ENCODE data around the gene STAB1.
A peak's percentile ranks its signal among the peaks of the same experiment; 100 is the strongest.

Gene STAB1

DNA sequence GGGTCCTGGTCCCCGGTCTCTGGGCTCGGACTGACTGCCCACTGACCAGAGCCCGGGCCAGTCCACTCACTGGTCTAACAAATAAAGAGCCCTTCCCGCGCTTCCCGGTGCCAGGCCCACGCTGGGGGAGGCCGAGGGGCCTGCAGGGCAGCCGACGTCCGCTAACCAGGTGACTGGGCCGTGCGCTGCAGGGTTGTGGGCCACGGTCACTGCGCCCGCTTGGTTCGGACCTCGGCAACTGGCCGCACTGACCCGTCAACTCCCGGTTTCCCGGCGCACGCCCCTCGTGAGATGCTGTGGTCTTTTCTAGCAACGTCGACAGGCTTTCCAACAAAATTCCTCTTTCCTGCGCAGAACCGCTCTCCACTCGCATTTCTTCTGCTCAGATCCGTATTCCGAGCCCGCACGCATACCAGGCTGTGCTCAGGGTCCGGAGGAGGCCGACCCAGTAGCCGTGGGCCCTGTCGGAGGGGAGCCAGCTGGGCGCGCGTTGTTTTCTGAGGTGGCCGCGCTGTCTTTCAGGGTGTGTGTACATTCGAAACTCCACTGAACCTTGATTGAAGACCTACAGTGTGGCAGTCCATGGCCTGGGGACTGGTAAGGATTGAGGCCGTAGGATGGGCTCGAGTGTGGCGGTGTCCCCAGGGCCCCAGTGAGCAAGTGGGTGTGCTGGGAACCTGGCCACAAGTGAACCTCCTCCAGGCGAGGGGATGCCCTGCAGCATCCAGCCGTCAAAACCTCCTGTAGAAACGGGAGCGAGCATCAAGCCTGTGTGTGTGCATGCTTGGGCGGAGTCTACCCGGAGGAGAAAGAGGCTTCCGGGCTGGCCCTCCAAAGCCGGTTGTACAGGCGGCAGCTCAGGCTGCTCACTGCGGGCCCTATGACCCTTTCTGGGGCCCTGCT lies 39.4 kb downstream of the STAB1 start:
- DNase-seq (ENCODE audit: low spot score) = no peak

DNA sequence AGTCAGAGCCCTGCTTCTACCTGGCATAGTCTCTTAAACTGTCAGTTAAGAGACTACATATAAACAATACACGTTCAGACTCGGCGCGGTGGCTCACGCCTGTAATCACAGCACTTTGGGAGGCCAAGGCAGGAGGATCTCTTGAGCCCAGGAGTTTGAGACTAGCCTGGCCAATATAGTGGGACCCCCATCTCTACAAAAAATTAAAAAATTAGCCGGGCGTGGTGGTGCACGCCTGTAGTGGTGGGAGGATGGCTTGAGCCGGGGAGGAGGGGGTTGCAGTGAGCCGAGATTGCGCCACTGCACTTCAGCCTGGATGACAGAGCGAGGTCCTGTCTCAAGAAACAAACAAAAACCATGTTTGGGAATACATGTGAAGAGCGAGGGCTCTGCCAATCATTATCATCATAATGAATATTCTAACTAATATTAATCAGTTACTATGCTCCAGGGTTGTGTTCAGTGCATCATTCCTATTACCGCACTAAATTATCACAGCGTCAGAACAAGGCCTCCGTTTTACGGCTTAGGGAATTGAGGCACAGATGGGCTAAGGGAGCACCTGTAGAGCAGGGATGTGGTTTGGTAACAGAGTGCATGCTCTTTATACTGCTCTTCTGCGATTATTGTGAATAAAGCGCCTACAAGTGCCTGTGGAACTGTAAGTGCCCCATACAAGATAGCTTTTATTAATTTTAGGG lies 40.4 kb downstream of the STAB1 start:
- no peak for DNase-seq (ENCODE audit: low spot score)

DNA sequence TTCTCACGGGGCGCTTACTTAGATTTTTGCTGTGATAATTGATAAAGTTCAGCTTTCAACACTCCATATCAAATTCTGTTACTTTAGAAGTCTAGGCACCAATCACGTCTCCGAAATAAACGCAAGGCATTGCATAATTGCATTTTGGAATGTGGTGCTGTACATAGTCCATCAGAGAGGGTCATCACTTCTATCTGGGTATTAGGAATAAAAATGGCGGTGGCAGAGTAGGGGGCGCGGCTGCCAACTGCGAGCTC lies 40.9 kb downstream of the STAB1 start:
- no peak for DNase-seq (ENCODE audit: low spot score)

DNA sequence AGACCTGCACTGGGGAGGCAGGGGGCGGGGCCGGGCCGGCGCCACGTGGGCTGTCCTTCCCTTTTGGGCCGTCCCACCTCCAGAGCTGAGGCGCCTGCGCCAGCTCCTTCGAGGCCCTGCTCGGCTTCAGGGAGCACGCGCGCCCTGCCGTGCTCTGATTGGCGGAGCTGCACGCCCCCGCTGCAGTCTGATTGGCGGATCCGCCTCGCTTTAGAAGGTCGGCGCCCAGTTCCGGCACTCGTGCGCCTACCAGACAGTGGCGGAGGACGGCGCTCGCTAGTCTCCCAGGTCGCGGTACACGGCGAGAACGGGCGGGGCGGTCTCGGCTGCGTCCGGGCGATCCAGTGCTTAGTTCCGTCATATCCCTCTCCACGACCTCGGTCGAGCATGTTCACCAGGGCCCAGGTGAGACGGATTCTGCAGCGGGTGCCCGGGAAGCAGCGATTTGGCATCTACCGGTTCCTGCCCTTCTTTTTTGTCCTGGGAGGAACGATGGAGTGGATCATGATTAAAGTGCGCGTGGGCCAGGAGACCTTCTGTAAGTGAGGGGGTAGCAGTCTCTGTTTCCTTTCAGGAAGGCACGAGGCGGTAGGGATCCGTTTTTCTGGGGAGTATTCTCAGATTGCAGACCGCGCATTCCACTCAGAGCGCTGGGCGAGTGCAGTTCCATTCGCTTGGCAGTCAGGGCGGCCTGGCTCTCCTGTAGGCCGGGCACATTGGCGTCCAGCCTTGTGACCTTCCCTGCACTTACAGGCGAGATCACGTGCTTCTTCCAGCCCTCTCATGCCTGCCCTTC lies 41.4 kb downstream of the STAB1 start, which contains the start of gene UQCC5:
Gene UQCC5, plus strand, starts transcription at position 237 of the 796 bp plus-strand sequence. Its CDS starts 151 bp downstream, at position 388.
- peak; percentile 99 for DNase-seq (ENCODE audit: low spot score)

- no peak for DNase-seq (ENCODE audit: low spot score)
Observed at GRCh38 chr3:52537165-52537620, 42.1 kb downstream of the STAB1 start.

GRCh38 chr3:52537726-52538421 lies 42.7 kb downstream of the STAB1 start:
- DNase-seq (ENCODE audit: low spot score) = no peak

DNA sequence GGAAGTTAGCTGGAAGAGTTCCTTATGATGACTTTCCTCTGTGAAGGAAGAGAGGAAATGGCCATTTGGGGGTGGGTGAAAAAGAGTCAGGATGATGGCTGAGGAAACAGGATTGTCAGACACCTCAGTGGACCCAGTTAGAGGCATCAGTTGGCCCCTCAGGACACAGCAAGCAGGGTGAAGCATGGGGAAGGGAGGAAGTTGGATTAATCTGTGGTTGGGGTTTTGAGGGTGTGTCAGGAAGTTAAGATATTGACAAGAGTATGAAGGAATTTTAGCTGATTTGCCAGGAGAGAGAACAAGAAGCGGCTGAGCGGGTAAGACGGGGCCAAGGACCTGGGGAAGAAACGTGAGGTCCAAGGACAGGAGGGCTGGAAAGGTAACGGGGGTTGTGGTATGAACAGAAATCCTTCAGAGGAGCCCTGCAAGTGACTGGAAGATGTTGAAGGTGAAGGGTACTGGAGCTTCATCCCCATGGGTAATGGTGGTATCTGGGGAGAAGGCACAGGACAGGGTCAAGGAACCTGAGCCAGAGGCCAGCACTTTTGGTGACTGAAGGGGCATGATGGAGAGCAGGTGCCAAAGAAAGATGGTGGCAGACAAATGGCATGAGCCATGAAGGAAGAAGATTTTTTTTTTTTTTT lies 44.0 kb downstream of the STAB1 start:
- DNase-seq (ENCODE audit: low spot score) = no peak

DNA sequence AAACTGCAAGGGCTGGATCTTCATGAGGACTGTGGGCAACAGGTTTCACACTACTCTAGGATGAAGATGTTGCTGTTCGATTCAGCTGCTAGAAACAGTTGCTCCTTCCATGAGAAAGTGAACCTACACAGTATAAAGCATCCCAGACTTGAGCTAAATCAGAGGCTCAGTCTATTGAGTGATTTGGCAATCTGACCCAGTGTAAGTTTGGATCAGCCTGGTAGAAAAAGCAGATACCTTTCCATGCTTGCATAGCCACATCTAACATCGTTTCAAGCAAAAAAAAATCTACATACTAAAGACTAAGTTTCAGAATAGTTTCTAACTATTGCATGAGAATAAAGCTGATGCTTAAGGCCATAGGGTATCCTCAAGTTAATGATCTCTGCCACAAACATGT lies 45.9 kb downstream of the STAB1 start:
- DNase-seq (ENCODE audit: low spot score) = no peak

GRCh38 chr3:52544937-52545336 lies 49.8 kb downstream of the STAB1 start:
- no peak for DNase-seq (ENCODE audit: low spot score)

DNA sequence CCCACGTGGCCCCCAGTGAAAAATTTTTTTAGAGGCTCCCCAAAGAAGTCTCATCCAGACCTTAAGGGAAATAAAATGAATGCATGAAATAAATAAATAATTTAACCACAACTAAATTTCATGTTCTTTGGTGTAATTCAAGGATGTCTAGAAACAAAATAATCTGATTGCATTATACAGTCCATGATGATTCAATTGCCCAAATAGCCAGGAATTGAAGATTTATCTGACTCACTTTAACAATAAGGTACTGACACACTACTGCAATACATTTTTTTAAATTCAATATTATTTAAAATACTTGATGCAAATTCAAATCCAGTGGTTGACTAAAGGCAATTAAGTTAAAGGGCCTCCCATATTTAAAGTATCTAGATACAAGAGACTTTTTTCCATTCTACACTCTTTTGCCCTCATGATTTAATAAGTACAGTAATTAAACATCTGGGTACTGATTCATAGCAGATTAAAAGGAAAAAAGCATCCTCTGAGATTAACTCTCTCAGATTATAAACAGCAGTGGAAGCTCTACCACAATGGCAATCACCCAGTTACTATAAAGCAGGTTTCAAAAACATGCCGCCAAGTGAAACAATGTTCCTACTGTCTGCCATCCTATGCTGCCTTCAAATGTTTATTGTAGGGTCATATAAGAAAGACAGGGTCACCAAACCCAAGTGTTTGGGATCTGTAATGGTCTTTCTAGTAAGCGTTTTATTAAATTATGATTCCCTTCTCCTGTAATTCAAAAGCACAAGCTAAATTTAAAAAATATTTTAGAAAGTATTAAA lies 51.2 kb downstream of the STAB1 start:
- DNase-seq (ENCODE audit: low spot score) = no peak

DNA sequence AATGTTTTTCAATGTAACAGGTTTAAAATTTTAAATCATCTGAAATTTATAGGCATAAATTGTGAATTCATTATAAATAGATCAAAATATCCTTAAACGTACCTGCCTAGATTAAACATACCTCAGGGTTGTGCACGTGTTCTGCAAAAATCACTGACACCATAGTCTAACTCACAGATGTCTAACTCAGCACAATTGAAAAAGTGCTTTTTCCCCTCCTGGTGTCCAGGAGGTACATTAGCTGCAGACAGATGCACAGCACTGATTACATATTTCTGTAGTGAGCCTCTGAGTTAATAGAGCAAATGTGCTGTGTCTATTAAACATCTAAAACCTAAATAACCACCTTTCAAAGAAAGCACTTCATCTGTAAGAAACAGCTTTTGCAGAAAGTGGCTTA lies 52.0 kb downstream of the STAB1 start:
- DNase-seq (ENCODE audit: low spot score) = no peak

- DNase-seq (ENCODE audit: low spot score) = no peak
Observed at GRCh38 chr3:52551118-52551517, 56.0 kb downstream of the STAB1 start.

DNA sequence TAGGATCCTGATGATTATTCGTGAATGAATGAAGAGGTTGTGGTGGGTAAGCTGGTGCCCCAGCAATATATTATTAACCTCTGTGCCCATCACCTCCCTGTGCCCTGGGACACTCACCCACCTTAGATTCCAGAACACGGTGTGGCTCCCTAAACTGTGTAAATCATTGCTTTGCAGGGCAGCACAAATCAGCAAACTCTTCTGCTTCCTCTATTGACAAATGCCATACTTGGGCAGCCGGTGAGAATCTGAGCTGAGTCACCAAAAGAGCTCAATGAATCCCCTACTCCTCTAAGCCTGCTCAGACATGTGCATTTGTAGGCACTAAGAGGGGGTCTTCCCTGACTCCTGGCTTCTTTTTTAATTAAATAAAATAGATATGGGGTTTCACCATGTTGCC lies 57.0 kb downstream of the STAB1 start:
- no peak for DNase-seq (ENCODE audit: low spot score)

DNA sequence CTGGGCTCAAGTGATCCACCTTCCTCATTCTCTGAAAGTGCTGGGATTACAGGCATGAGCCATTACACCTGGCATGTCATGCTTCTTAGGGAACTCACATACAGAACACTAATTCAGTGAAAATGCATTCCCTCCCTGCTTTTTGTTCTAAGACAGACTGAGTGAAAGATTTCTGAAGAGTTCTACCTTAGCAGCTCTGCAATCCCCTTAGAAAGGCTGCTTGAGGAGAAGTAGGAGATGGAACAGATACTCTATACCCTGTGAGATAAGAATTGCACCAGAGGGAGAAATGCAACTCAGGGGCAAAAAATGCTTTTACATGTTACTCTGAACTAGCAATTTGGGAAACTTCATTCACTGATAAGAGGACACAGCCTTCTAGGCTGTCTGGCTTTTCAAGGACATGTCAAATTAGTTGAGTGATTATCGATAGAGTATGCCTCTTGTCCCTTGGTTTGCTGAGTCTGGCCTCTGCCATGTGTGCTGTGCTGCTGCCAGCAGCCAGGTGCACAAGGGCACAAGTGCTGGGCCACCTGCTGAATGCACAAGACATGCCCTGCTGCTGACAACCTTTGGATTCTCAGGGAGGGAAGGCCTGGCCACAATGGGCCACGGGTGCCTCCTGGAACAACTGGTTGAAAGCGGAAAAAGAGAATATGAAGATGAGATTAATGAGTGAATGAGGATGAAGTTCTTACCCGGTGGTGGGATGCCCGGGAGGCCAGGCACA lies 59.1 kb downstream of the STAB1 start:
- no peak for DNase-seq (ENCODE audit: low spot score)

DNA sequence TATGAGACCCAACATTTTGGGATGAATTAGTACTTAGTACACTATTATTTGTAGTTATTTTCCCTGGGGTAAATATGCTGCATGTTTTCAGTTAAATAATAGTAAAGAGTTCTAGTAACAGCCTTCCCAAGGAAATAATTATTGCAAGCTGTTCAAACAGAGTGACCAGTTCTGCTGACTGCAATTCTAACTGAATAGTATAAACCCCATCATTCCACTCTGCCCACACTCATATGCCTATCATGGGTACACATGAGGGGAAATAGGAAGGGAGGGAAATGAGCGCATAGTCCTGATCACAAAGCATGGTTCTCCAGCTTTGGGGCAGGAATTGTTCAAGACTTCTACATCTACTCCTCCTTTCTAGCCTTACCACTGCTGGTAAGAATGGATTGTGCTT lies 59.9 kb downstream of the STAB1 start:
- DNase-seq (ENCODE audit: low spot score) = no peak

GRCh38 chr3:52557011-52557960 lies 62.1 kb downstream of the STAB1 start:
- no peak for DNase-seq (ENCODE audit: low spot score)

- DNase-seq (ENCODE audit: low spot score) = no peak
Observed at GRCh38 chr3:52558436-52558835, 63.3 kb downstream of the STAB1 start.

DNA sequence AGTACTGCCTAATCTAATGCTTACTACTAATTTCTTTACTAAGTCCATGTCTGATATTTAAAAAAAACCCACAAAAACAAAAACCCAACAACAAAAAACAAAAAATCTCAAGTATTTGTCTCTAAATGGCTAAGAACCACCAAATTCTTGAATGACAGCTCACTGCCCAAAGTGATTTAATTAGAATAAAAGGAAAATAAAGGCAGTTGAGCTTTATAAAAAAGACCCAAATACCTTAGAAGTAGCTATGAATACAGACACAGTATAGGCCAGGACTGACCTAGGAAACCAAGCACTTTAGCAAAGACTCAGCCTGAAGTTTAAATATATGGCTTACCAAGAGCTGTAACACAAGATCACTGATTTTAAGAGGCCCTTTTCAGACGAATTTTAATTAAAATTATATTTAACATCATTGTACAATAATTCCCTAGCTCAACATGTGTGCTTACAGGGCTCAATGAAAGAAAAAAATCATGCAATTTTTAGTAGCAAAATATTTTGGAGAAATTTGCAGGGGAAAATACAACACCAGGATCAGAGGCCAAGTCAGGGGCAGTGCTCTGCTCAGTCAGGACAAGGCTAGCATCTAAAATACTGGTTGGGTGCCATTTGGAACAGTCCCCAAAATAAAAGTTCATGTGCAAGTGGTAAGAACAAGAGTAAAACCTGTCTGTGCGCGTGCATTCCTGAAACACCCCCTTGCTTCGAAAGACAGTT lies 66.0 kb downstream of the STAB1 start:
- DNase-seq (ENCODE audit: low spot score) = no peak
